Nephron (organoid): Measurements from ENCODE around the gene WDR17.

Experiments used
- H3K27ac Mint-ChIP-seq, 3 experiments: 2 replicates each; pipeline ENCODE4 v1.8.0; 2020; ENCODE audit warnings: mixed read lengths in 3 of 3, mild to moderate bottlenecking in 2 of 3, moderate library complexity in 1 of 3
- H3K27me3 Mint-ChIP-seq: 2 replicates; pipeline ENCODE4 v1.8.0; 2021; ENCODE audit warnings: low read depth, mild to moderate bottlenecking, moderate library complexity, mixed read lengths
- H3K36me3 Mint-ChIP-seq: 2 replicates; pipeline ENCODE4 v1.8.0; 2020; ENCODE audit warnings: low read depth, mixed read lengths
- H3K4me1 Mint-ChIP-seq: 2 replicates; pipeline ENCODE4 v1.8.0; 2020; ENCODE audit warnings: mixed read lengths
- H3K4me3 Mint-ChIP-seq, 3 experiments: 2 replicates each; pipeline ENCODE4 v1.8.0; 2020; ENCODE audit warnings: mild to moderate bottlenecking in 3 of 3, mixed read lengths in 3 of 3, moderate library complexity in 2 of 3
- H3K9me3 Mint-ChIP-seq: 2 replicates; pipeline ENCODE4 v1.8.0; 2020; ENCODE audit warnings: mixed read lengths
- TF ChIP-seq, protein P1 (sequence below), 3 experiments: fragments of 200-600 bp; sonication (generic); IDR thresholded peaks; one replicate each; pipeline ENCODE4 v1.5.0; 2021; ENCODE audit warnings: antibody characterized with exemption in 3 of 3; ENCODE audit not compliant: unreplicated experiment in 3 of 3

WDR17 gene

DNA sequence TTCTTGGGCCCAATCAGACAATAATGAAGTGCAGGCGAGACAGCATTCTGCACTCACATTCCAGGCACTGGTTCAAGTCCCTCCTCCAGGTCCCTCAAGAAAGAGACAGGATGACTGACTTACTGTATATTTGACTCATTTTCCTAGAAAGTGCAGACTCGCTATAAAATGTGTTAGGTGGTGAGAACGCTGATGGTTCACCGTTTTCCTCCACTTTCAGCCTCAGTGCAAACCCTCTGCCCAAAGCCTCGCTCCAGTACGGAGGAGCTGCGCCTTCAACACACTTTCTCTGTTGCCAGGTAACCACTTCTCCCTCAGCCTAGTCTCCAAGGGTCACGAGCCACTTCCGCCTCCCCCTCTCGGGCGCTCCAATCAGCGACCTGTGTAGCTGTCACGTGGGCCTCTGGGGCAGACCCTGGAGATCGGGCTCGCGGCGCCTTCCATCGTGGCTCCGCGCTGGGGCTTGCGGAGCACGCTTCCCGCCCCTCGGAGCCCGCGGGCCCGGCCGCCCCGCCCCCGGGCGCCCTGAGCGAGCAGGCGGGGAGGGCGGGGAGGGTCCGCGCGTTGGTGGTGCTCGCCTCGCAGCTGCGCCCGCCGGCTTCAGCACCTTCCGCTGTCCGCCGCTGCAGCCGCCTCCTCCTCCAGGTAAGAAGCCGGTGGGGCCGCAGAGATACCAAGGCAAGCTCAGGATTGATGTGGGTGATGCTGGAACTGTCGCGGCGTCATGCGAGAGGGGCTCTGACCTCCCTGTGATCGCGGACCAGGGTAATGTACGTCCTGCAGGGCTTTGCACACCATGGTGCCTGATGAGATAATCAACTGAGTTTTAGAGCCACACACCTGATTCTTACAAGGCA, at the start of gene WDR17:
WDR17 (plus strand) TSS at position 407 of the 857 bp plus-strand sequence. CDS start 45,740 bp downstream, outside the sequence.
- Mint-ChIP-seq H3K4me1 (peaks cover 9% of the 10 kb centered on the region), H3K9me3 (no peaks in the 10 kb centered on the region), H3K36me3 (no peaks in the 10 kb centered on the region), H3K4me3 (peak within 1 kb of the TSS; percentile 93 to 97 (median 93)), H3K27ac (peak within 1 kb of the TSS in 2 of 3 experiments; percentile 46 to 78), H3K27me3 (peaks cover 7% of the 10 kb centered on the region)
- TF ChIP-seq, protein P1, sequence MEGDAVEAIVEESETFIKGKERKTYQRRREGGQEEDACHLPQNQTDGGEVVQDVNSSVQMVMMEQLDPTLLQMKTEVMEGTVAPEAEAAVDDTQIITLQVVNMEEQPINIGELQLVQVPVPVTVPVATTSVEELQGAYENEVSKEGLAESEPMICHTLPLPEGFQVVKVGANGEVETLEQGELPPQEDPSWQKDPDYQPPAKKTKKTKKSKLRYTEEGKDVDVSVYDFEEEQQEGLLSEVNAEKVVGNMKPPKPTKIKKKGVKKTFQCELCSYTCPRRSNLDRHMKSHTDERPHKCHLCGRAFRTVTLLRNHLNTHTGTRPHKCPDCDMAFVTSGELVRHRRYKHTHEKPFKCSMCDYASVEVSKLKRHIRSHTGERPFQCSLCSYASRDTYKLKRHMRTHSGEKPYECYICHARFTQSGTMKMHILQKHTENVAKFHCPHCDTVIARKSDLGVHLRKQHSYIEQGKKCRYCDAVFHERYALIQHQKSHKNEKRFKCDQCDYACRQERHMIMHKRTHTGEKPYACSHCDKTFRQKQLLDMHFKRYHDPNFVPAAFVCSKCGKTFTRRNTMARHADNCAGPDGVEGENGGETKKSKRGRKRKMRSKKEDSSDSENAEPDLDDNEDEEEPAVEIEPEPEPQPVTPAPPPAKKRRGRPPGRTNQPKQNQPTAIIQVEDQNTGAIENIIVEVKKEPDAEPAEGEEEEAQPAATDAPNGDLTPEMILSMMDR (IDR thresholded peaks at IDR 0.05; ENCODE audit: unreplicated experiment in 3 of 3) = no peak

DNA sequence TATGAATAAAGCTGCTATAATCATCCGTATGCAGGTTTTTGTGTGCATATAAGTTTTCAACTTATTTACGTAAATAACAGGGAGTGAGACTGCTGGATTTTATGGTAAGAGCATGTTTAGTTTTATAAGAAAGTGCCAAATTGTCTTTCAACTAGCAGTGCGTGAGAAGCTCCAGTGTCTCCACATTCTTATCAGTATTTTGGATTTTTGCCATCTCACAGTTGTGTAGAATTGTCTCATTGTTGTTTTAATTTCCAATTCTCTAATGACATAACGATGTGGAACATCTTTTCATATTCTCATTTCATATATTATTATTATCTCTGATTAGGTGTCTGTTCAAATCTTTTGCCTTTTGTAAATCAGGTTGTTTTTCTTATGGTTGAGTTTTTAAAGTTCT, 49.0 kb upstream of the WDR17 start:
- Mint-ChIP-seq H3K27ac (no peak overlapping the region), H3K36me3 (no peaks in the 10 kb centered on the region), H3K4me1 (no peaks in the 10 kb centered on the region), H3K9me3 (no peaks in the 10 kb centered on the region), H3K27me3 (peaks cover 7% of the 10 kb centered on the region), H3K4me3 (no peak overlapping the region)
- TF ChIP-seq, protein P1 (IDR thresholded peaks at IDR 0.05; ENCODE audit: unreplicated experiment in 3 of 3) = no peak

DNA sequence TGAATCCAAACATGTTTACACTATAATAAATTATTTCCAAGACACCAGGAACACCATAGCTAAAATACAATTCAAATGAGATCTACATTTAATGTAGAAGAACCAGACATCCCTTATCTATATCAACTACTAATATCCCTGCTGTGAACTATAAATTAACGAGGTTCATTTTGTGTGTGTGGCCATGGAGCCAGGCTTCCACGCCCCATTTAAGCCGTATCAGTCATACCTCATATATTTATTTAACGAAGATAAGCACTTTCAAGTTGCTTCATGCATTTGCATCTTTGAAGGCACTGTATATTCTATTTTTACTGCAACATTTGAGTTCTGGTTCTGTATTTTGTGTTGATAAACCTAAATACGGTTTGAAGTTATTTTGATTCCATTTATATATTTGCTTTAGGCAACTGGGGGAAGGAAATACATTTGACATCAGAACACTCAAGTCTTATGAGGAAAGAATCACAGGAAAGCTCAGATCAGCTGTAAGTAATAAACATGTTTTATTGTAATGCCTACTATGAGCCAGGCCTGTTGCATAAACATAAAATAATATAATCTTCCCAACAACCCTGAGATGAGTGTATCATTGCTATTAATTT, 45.1 kb upstream of the WDR17 start:
- TF ChIP-seq, protein P1 (IDR thresholded peaks at IDR 0.05; ENCODE audit: unreplicated experiment in 3 of 3) = no peak
- no peak overlapping the region for H3K4me3 Mint-ChIP-seq
- H3K36me3 Mint-ChIP-seq = no peaks in the 10 kb centered on the region
- no peak overlapping the region for H3K27ac Mint-ChIP-seq
- no peaks in the 10 kb centered on the region for H3K4me1 Mint-ChIP-seq
- H3K27me3 Mint-ChIP-seq = no peaks in the 10 kb centered on the region
- H3K9me3 Mint-ChIP-seq = no peaks in the 10 kb centered on the region

DNA sequence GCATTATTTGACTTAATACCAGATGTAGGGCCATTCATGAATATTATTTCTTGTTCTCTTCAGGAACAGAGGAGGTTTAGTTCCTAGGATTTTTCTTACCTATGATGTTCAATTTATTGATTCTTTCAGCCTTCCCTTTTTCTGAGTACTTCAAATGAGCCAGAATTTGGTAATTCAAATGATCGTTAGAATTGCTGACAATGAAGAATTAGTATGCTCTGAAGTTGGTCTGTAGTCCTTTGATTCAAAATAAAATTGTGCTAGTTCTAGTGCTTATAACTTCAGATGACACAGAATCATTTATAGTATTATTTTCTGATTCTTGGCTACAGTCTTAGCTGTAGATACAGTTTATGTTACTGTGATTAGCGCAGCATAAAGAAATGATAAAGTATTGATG, 35.2 kb upstream of the WDR17 start:
- Mint-ChIP-seq H3K27me3 (peaks cover 12% of the 10 kb centered on the region), H3K9me3 (no peaks in the 10 kb centered on the region), H3K36me3 (no peaks in the 10 kb centered on the region), H3K27ac (no peak overlapping the region), H3K4me1 (no peaks in the 10 kb centered on the region), H3K4me3 (no peak overlapping the region)
- TF ChIP-seq, protein P1 (IDR thresholded peaks at IDR 0.05; ENCODE audit: unreplicated experiment in 3 of 3) = no peak

DNA sequence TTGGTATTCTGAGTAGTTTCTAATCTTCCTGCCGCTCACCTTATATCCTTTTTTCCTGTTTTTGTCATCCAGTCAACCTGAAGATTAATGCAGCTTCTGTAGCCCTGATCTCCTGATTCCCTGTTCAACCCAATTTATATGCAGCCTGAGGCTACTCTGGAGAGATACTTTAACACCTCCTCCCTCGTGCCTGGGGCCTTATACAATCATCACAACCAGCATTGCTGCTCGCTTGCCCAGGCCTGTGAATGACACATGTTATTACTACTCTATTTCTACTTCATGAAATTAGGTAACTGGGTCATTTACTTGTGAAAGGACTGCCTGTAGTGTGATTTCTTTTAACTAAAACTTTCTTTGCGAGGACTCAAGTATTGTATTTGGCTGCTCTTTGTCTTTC, 33.7 kb upstream of the WDR17 start:
- peaks cover 12% of the 10 kb centered on the region for H3K27me3 Mint-ChIP-seq
- no peaks in the 10 kb centered on the region for H3K9me3 Mint-ChIP-seq
- TF ChIP-seq, protein P1 (IDR thresholded peaks at IDR 0.05; ENCODE audit: unreplicated experiment in 3 of 3) = no peak
- H3K36me3 Mint-ChIP-seq = no peaks in the 10 kb centered on the region
- H3K4me1 Mint-ChIP-seq = no peaks in the 10 kb centered on the region
- H3K4me3 Mint-ChIP-seq = no peak overlapping the region
- H3K27ac Mint-ChIP-seq = no peak overlapping the region
